Measurements from ENCODE around the gene AKR1E2. TPM values are rescaled to one million over a fixed set of nuclear protein-coding genes. Genes with fewer than 3 reads are reported as not detected.

Gene AKR1E2
- total RNA-seq, 1 donor from 2014 or later: 9.0 TPM

- intact Hi-C loops (cut with micrococcal nuclease): no loop called here
Measured at GRCh38 chr10:4887501-4887900, 61.5 kb downstream of the AKR1E2 start.

- intact Hi-C loops (cut with micrococcal nuclease): no loop called here
Measured at GRCh38 chr10:4888236-4888635, 62.2 kb downstream of the AKR1E2 start.

GRCh38 chr10:4889959-4890358 is 64.0 kb downstream of the AKR1E2 start:
- intact Hi-C loops (cut with micrococcal nuclease): no loop called here

GRCh38 chr10:4892681-4893080 is 66.7 kb downstream of the AKR1E2 start:
- intact Hi-C loops (cut with micrococcal nuclease): no loop called here

DNA sequence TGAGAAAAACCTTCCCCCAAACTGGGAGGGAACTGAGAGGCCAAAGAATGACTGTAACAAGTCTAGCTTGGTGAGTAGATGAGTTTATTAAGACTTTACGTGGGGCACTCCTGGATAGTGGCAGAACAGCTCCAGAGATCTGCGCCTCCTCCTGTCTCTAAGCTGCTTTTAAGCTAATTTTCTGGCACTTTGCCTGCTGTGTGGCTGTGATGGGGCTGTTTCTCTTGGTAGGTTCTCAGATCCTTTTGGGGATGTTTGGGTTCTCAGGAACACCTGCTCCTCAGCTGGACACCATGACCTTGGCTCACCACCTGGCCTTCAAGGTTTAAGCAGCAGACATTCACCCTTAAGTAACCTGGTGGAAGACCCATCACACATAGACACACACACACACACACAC is 68.3 kb downstream of the AKR1E2 start:
- intact Hi-C loops (cut with micrococcal nuclease): no loop called here

Other genes with a start within 250 kb of the AKR1E2 start
- 1.3 and 1.4 TPM in 2 replicates for gene AKR1C1, start 137.2 kb downstream of the AKR1E2 start, total RNA-seq
- not detected in 2 replicates for gene AKR1C2, start 177.7 kb downstream of the AKR1E2 start, total RNA-seq